IMR-90 (cell line): ENCODE measurements around the gene ANAPC5. TPM values are rescaled to one million over a fixed set of nuclear protein-coding genes. Genes with fewer than 3 reads are reported as not detected.

Experiments used
- ATAC-seq: fragments of 200-7000 bp; cut with Tn5 transposase; 2 replicates; pipeline ENCODE4 v1.9.1; 2020; ENCODE audit warnings: low read depth, mild to moderate bottlenecking, moderate library complexity
- BruUV-seq: library from RNA; stranded (reverse); fragments of 400-500 nt; replicated peaks from 2 replicates; lab custom pipeline; 2021; lab: Mats Ljungman, UMichigan
- CTCF ChIA-PET: fragments of 300-600 bp; formaldehyde crosslinking; extraction: SDS; loops from one replicate; lab custom pipeline; 2021; ENCODE audit warnings: antibody characterized with exemption; lab: Yijun Ruan, JAX
- POLR2A ChIA-PET: fragments of 300-600 bp; sonication (Branson Sonifier 250); formaldehyde crosslinking; loops from one replicate; lab custom pipeline; 2022; ENCODE audit warnings: antibody characterized with exemption; ENCODE audit not compliant: unreplicated experiment; lab: Charles Lee
- DNase-seq: peaks from one replicate; pipeline ENCODE4 v3.0.0; 2013
- H2AFZ ChIP-seq: replicated peaks from 2 replicates; pipeline ENCODE3; 2013; ENCODE audit warnings: low read length, mild to moderate bottlenecking; ENCODE audit not compliant: poor library complexity
- H2AK5ac ChIP-seq: 2 replicates; pipeline ENCODE4 v1.6.1; 2013; ENCODE audit warnings: low read depth, low read length, inconsistent platforms
- H2AK9ac ChIP-seq: replicated peaks from 2 replicates; pipeline ENCODE3; 2013; ENCODE audit warnings: mild to moderate bottlenecking, low read depth, low read length, moderate library complexity; ENCODE audit not compliant: poor library complexity
- H2BK120ac ChIP-seq: 2 replicates; pipeline ENCODE4 v1.6.1; 2013; ENCODE audit warnings: low read depth, low read length, inconsistent platforms
- H2BK15ac ChIP-seq: 3 replicates; pipeline ENCODE4 v1.6.1; 2013; ENCODE audit warnings: low read depth, low read length, inconsistent platforms
- H2BK20ac ChIP-seq: 2 replicates; pipeline ENCODE4 v1.6.1; 2013; ENCODE audit warnings: low read depth, mild to moderate bottlenecking, inconsistent platforms, low read length, moderate library complexity
- H2BK5ac ChIP-seq: 2 replicates; pipeline ENCODE4 v1.6.1; 2013; ENCODE audit warnings: mild to moderate bottlenecking, low read depth, low read length, inconsistent platforms; ENCODE audit not compliant: poor library complexity, severe bottlenecking
- H3K14ac ChIP-seq: replicated peaks from 2 replicates; pipeline ENCODE4 v1.6.1; 2013; ENCODE audit warnings: low read depth, low read length, inconsistent platforms
- H3K18ac ChIP-seq: 2 replicates; pipeline ENCODE4 v1.6.1; 2013; ENCODE audit warnings: low read depth, low read length, control low read depth
- H3K23ac ChIP-seq: 2 replicates; pipeline ENCODE4 v1.6.1; 2013; ENCODE audit warnings: low read depth, low read length, inconsistent platforms
- H3K27ac ChIP-seq: 2 replicates; pipeline ENCODE4 v1.5.1; 2013; ENCODE audit warnings: mild to moderate bottlenecking, control low read depth, low read length; ENCODE audit not compliant: insufficient read depth
- H3K27me3 ChIP-seq: 2 replicates; pipeline ENCODE4 v1.6.1; 2013; ENCODE audit warnings: low read length; ENCODE audit not compliant: control insufficient read depth, insufficient read depth
- H3K36me3 ChIP-seq: 2 replicates; pipeline ENCODE4 v1.6.1; 2013; ENCODE audit warnings: low read length, mixed read lengths; ENCODE audit not compliant: control insufficient read depth, insufficient read depth
- H3K4ac ChIP-seq: 2 replicates; pipeline ENCODE4 v1.6.1; 2013; ENCODE audit warnings: low read depth, low read length, inconsistent platforms
- H3K4me1 ChIP-seq: 2 replicates; pipeline ENCODE4 v1.6.1; 2013; ENCODE audit warnings: low read length, mixed read lengths; ENCODE audit not compliant: control insufficient read depth, insufficient read depth
- H3K4me2 ChIP-seq: 2 replicates; pipeline ENCODE4 v1.6.1; 2013; ENCODE audit warnings: low read depth, mild to moderate bottlenecking, control low read depth, low read length, moderate library complexity
- H3K4me3 ChIP-seq: 2 replicates; pipeline ENCODE4 v1.5.1; 2013; ENCODE audit warnings: low read depth, mild to moderate bottlenecking, control low read depth, low read length, moderate library complexity; ENCODE audit not compliant: insufficient read depth
- H3K56ac ChIP-seq: 2 replicates; pipeline ENCODE4 v1.6.1; 2013; ENCODE audit warnings: low read length, inconsistent platforms; ENCODE audit not compliant: insufficient read depth; ENCODE audit errors: extremely low read depth
- H3K79me1 ChIP-seq, 2 experiments: 2 replicates each; pipeline ENCODE4 v1.6.1; 2013; ENCODE audit warnings: low read length in 2 of 2, inconsistent platforms in 1 of 2, low read depth in 1 of 2
- H3K9ac ChIP-seq: 2 replicates; pipeline ENCODE4 v1.6.1; 2013; ENCODE audit warnings: low read depth, low read length, control low read depth
- H3K9me1 ChIP-seq: 2 replicates; pipeline ENCODE4 v1.6.1; 2013; ENCODE audit warnings: low read length, inconsistent platforms; ENCODE audit not compliant: insufficient read depth
- H3K9me3 ChIP-seq: 2 replicates; pipeline ENCODE4 v1.6.1; 2013; ENCODE audit warnings: low read length; ENCODE audit not compliant: control insufficient read depth, insufficient read depth
- H4K20me1 ChIP-seq: 2 replicates; pipeline ENCODE4 v1.6.1; 2013; ENCODE audit warnings: low read length, inconsistent platforms; ENCODE audit not compliant: insufficient read depth
- H4K5ac ChIP-seq: 2 replicates; pipeline ENCODE4 v1.6.1; 2013; ENCODE audit warnings: mild to moderate bottlenecking, low read depth, low read length, control low read depth
- H4K8ac ChIP-seq, 2 experiments: 2 replicates each; pipeline ENCODE4 v1.6.1; 2013; ENCODE audit warnings: low read depth in 2 of 2, low read length in 2 of 2, control low read depth in 1 of 2, inconsistent platforms in 1 of 2
- H4K91ac ChIP-seq: 2 replicates; pipeline ENCODE4 v1.6.1; 2013; ENCODE audit warnings: low read depth, low read length, inconsistent platforms; ENCODE audit not compliant: insufficient read depth
- MAFK ChIP-seq: IDR thresholded peaks from 2 replicates; pipeline ENCODE4 v1.6.1; 2012; ENCODE audit warnings: low read depth, low read length, improper control_type of control experiment
- MAZ ChIP-seq: IDR thresholded peaks from 2 replicates; pipeline ENCODE4 v1.6.1; 2012; ENCODE audit warnings: low read depth, mild to moderate bottlenecking, low read length, improper control_type of control experiment, moderate library complexity, borderline replicate concordance
- POLR2A ChIP-seq: IDR thresholded peaks from 2 replicates; pipeline ENCODE4 v1.6.1; 2012; ENCODE audit warnings: mild to moderate bottlenecking, low read depth, low read length
- whole genome bisulfite sequencing, 2 experiments: methylation state at CpG; one replicate each; pipeline versions ENCODE4 v1.1.5 to v1.1.7; 2013; ENCODE audit warnings: missing lambda C conversion rate in 2 of 2; ENCODE audit not compliant: insufficient read length in 1 of 2; ENCODE audit errors: extremely low coverage in 2 of 2; 5-methylcytosine and 5-hydroxymethylcytosine counted together
- dilution Hi-C: fragments of 300-500 bp; cut with HindIII; formaldehyde crosslinking; loops from one replicate; pipeline ENCODE4 v1.14.3; 2018; ENCODE audit warnings: low sequenced_read_pairs; ENCODE audit not compliant: unreplicated experiment
- in situ Hi-C: fragments of 300-500 bp; cut with MboI; formaldehyde crosslinking; loops from 3 replicates; pipeline ENCODE4 v1.14.3; 2019; ENCODE audit warnings: low sequenced_read_pairs, inconsistent platforms, mixed read lengths
- intact Hi-C: fragments of 100-400 bp; cut with micrococcal nuclease; formaldehyde crosslinking; loops from 2 replicates; pipeline ENCODE4 v1.10.0; 2022
- polyA plus RNA-seq, 3 experiments: library from polyadenylated mRNA; depleted of rRNA; stranded (reverse); fragments of >200 nt; gene quantifications; 2 replicates each; pipeline ENCODE4 v1.2.3, GENCODE V29; 2012; ENCODE audit warnings: low replicate concordance in 1 of 3
- total RNA-seq: library from RNA; depleted of rRNA; stranded (reverse); fragments of >200 nt; gene quantifications from 2 replicates; pipeline ENCODE4 v1.2.3, GENCODE V29; 2012
- TF ChIP-seq, protein P1 (sequence below): fragments of 150-350 bp; IDR thresholded peaks from 2 replicates; pipeline ENCODE4 v1.6.1; 2017; ENCODE audit warnings: mild to moderate bottlenecking, antibody characterized with exemption, low read length, low read depth

The ANAPC5 gene
- total and polyA plus RNA-seq, 2 of the 4 experiments (the other 2 are of a cell fraction) = 157 to 211 TPM

DNA sequence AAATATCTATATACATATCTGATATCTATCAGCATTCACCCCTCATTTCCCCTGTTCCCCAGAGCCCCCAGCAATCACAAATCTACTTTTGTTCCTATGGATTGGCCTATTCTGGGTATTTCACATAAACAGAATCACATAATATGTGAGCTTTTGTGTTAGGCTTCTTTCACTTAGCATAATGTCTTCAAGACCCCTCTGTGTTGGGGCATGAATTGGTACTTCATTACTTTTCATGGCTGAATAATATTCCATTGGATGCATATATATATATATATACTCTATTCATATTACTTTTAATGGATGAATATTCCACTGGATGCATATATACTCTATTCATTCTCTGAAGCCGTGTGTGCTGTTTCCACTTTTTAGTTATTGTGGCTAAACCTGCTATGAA lies 84.4 kb downstream of the ANAPC5 start:
- no peak overlapping the region for H3K4me2 ChIP-seq
- WGBS, 2 experiments = no CpG with 5 or more reads among the region's 1 CpG
- ATAC-seq = no peak
- peaks cover 0 to 2% of the 10 kb centered on the region in 2 experiments; a peak in 3 of 4 replicates for H3K79me1 ChIP-seq
- dilution Hi-C loops = no loop called here
- no peak overlapping the region for H2BK120ac ChIP-seq
- no peaks in the 10 kb centered on the region for H3K27me3 ChIP-seq
- H3K18ac ChIP-seq = no peak overlapping the region
- POLR2A ChIA-PET = no interaction called here
- no peak overlapping the region for H3K9ac ChIP-seq
- in situ Hi-C loops = no loop called here
- no peak overlapping the region for H4K91ac ChIP-seq
- H3K14ac ChIP-seq = no peak overlapping the region
- no peak overlapping the region for H2AK5ac ChIP-seq
- H4K20me1 ChIP-seq = no peaks in the 10 kb centered on the region
- no peak overlapping the region for H2BK15ac ChIP-seq
- intact Hi-C loops = no loop called here
- no peak overlapping the region for H4K8ac ChIP-seq
- no peak overlapping the region for H3K27ac ChIP-seq
- peaks cover 32% of the 10 kb centered on the region for H3K36me3 ChIP-seq
- no peak overlapping the region for H4K5ac ChIP-seq
- H3K56ac ChIP-seq = no peak overlapping the region
- CTCF ChIA-PET = interaction anchor here (0.6 kb wide), 1 partner anchor 117 kb away, joined by 3 read pairs; no protein-coding TSS in a partner anchor
- no TSS peak for BruUV-seq
- H3K4me1 ChIP-seq = no peaks in the 10 kb centered on the region
- no peak overlapping the region for H3K23ac ChIP-seq
- no peak overlapping the region for H2BK5ac ChIP-seq
- H2BK20ac ChIP-seq = no peak overlapping the region
- no peaks in the 10 kb centered on the region for H3K9me1 ChIP-seq
- no peak for TF ChIP-seq POLR2A
- TF ChIP-seq MAZ = no peak
- TF ChIP-seq, protein P1, sequence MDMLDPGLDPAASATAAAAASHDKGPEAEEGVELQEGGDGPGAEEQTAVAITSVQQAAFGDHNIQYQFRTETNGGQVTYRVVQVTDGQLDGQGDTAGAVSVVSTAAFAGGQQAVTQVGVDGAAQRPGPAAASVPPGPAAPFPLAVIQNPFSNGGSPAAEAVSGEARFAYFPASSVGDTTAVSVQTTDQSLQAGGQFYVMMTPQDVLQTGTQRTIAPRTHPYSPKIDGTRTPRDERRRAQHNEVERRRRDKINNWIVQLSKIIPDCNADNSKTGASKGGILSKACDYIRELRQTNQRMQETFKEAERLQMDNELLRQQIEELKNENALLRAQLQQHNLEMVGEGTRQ = no peak
- no peak for TF ChIP-seq MAFK
- no peak overlapping the region for H3K4ac ChIP-seq
- H2AFZ ChIP-seq = no peak overlapping the region
- no peak for DNase-seq
- H2AK9ac ChIP-seq = no peak overlapping the region
- H3K9me3 ChIP-seq = no peaks in the 10 kb centered on the region
- no peak overlapping the region for H3K4me3 ChIP-seq
